NCI-H226 (cell line): ENCODE data around the gene CDHR5.
A peak's percentile ranks its signal among the peaks of the same experiment; 100 is the strongest.

Experiments
- DNase-seq: peaks from one replicate; pipeline ENCODE4 v3.0.0-alpha.2; 2015

CDHR5 gene

DNA sequence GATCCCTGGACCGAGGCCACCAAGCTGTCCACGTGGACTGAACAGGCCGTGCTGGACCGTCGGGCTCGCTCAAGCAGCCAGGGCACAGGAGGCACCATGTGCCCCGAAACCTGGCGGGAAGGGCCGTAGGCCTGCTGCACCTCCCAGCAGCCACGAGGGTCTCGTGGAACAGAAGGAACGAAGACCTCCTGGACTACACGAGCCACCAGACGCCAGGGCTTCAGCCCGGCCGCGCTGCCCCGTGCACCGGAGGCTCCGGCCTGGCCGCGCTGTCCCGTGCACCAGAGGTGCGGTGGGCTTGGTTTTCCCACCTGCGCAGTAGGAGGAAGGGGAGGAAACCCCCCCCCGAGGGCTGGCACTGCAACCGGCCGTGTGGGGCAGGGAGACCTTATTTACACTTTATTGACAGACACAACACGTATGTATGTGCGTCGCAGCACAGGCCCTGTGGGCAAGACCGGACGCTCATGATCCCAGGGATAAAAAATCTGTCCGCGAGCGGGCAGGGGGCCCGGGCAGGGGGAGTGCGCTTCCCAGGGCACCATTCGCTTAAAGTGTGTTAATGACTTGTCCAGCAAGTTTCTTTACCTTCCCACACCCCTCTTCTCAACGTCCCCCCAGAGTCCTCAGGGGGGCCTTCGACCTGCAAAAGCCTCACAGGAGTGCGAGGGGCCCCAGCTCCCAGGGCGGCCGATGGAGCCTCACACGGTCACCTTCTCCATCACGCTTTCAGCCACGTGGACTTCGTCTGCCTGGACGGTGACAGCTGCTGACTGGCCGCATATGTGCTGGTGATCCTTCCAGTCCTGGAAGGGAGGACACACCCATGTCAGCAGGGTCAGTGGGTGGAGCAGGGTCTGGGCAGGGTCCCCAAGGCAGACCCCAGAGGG is 19.3 kb upstream of the CDHR5 start:
- no peak for DNase-seq

GRCh38 chr11:643366-643765 is 18.6 kb upstream of the CDHR5 start:
- no peak for DNase-seq

DNA sequence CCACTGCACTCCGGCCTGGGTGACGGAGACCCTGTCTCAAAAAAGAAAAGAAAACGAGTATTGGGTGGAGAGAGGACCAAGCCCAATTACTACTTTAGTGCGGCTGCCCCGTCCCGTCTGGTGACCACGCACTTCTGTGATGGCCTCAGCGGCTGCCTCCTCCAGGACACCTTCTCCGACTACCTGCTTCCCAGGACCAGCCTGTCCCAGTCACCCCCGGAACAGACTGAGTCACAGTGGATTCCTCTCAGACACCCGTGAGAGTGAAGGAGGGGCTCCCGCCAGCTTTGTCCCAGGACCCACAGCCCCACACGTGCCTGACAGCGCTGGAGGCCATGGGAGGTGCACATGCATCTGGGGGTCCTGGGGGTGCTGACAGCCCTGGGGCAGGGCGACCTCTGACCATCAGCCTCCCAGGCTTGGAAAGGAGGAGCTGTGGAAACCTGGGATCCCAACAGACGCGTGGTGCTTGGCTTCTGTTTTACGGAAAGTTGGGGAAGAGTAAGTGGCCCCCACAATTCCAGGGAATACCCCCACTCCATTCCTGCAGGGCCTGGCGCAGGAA is 17.1 kb upstream of the CDHR5 start:
- no peak for DNase-seq

DNA sequence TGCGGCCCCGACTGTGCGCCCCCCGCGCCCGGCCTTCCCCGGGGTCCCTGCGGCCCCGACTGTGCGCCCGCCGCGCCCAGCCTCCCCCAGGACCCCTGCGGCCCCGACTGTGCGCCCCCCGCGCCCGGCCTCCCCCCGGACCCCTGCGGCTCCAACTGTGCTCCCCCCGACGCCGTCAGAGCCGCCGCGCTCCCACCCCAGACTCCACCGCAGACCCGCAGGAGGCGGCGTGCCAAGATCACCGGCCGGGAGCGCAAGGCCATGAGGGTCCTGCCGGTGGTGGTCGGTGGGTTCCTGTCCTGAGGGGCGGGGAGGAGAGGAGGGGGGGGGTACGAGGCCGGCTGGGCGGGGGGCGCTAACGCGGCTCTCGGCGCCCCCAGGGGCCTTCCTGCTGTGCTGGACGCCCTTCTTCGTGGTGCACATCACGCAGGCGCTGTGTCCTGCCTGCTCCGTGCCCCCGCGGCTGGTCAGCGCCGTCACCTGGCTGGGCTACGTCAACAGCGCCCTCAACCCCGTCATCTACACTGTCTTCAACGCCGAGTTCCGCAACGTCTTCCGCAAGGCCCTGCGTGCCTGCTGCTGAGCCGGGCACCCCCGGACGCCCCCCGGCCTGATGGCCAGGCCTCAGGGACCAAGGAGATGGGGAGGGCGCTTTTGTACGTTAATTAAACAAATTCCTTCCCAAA is 15.4 kb upstream of the CDHR5 start:
- no peak for DNase-seq

GRCh38 chr11:639332-639955 is 14.7 kb upstream of the CDHR5 start:
- no peak for DNase-seq

- DNase-seq: no peak
These were observed 14.0 kb upstream of the CDHR5 start for GRCh38 chr11:638631-639331.

DNA sequence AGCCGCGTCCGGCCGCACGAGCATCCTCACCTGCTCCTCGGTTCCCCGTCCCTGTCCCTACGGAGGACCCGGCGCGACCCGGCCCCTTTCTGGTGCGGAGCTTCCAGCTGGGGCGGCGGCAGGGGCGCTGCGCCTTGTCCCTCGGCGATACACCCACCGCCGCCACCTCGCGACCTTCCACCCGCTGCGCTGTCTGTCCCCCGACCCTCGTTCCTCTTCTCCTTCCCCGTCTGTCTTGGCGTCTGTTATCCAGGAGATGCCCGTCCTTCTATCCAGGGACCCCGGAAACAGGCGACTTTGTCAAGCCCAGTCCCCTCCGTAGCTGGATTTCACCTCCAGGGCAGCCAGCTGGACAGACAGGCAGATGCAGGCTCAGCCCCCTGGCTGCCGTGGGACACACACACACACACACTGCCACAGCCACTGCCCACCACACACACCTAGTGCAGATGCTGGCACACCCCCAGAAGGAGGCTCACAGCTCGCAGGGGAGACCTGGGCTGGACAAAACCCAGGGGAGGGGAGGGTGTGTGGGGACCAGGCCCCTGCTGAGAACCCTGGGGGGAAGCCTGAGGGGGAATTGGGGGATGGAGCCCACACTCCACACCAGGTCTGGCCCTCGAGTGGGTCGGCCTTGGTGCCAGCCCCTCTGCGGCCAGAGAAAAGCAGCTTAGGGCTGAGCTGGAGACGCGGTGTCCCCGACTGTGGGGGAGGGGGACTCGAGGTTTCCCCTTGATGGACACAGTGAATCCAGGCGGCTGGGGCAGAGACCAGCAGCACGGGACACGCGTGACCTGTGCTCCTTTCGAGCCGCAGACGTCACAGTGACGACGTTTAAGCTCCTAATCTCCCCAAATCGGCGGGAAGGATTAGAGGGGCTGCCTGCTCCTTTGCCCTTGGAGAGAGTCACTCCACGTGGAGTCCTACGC is 13.1 kb upstream of the CDHR5 start:
- DNase-seq: no peak

- DNase-seq: no peak
These were observed 12.5 kb upstream of the CDHR5 start for GRCh38 chr11:637333-637592.

DNA sequence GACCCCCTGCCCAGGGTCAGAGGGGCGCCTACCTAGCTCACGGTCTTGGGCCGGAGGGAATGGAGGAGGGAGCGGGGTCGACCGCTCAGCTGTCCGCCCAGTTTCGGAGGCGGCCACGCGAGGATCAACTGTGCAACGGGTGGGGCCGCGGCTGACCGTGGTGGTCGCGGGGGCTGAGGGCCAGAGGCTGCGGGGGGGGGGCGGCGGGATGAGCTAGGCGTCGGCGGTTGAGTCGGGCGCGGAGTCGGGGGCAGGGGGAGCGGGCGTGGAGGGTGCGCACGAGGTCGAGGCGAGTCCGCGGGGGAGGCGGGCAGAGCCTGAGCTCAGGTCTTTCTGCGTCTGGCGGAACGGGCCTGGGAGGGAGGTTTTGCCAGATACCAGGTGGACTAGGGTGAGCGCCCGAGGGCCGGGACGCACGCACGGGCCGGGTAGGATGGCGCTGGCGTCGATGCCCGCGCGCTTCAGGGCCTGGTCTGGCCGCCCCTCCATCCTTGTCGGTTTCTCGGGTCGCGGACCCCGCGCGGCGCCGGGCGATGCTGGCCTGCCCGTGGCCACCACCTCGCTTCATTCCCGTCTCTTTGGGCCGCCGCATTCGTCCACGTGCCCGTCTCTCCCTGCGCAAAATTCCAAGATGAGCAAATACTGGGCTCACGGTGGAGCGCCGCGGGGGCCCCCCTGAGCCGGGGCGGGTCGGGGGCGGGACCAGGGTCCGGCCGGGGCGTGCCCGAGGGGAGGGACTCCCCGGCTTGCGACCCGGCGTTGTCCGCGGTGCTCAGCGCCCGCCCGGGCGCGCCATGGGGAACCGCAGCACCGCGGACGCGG is 12.0 kb upstream of the CDHR5 start, which contains the start of gene DRD4:
Gene DRD4, plus strand, starts transcription at position 759 of the 822 bp plus-strand sequence. Its CDS starts 36 bp downstream, at position 795.
- DNase-seq: no peak

DNA sequence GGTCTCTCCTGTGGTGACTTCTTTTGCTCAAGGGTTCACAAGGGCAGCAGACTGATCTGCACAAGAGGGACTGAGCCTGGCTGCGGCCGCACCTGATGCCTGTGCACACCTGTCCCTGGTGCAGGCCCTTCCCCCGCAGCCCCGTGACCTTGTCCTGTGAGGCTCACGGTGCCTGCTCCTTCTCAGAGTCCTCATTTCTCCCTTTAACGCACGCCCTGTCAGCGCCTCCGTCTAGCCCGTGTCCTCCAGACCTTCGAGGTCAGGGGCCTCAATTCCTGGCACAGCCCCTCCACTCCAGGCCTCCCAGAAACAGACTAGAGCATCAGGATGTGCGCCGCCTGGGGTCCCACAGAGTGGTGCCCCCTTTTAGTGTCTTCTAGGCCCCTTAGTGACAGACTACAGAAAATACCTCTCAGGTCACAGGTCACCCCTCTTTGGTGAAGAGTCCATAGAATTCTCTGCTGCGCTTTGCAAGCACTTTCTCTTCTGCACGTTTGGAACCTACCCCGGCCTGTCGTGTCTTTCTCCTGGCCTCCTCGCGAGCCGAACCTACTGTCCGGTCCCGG is 11.3 kb upstream of the CDHR5 start:
- no peak for DNase-seq

DNA sequence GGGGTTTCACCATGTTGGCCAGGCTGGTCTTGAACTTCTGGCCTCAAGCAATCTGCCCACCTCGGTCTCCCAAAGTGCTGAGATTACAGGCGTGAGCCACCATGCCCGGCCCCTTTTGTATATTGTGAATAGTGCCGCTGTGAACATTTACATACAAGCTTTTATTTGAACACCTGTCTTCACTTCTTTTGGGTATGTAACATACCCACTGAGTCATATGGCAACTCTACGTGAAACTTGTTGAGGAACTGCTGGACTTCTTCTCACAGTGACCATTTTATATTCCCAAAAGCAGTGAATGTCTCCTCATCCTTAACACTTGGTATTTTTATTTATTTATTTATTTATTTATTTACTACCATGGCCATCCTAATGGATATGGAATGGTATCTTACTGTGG is 6.1 kb upstream of the CDHR5 start:
- no peak for DNase-seq

- DNase-seq: no peak
These were observed 4.5 kb upstream of the CDHR5 start for GRCh38 chr11:629237-629583.

DNA sequence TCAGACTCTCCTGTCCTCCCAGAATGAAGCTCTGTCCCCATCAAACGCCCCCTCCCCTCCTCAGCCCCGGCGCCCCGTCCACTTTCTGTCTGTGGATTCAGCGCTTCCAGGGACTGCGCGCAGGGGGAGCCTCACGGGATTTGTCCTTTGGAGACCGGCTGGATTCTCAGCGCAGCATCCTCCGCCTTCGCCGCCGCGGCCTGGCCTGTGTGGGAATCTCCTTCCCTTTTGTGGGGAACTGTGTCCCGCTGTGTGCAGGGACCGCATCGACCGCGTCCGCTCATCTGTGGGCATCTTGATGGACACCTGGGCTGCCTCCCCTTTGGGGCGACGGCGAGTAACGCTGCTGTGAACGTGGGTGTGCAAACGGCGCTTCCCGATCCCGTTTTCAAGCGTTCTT is 3.3 kb upstream of the CDHR5 start:
- no peak for DNase-seq

DNA sequence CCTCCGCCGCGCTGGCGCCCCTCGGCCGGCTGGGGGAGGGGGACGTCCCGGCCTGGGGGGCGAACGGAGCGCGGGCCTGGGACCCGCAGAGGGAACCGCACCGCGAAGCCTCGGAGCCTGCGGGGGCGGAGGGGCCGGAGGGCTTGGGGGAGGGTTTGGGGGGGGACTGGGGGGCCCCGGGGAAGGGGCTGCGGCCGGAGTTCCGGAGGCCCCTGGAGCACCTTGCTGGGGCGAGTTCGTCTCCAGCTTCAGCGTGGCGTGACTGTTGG is 2.5 kb upstream of the CDHR5 start:
- DNase-seq: no peak

- no peak for DNase-seq
These were observed 1.9 kb upstream of the CDHR5 start, which contains the start of gene SCT for GRCh38 chr11:626475-627307. Gene SCT (minus strand): TSS chr11:627181. CDS start chr11:627143, 38 bp downstream.

DNA sequence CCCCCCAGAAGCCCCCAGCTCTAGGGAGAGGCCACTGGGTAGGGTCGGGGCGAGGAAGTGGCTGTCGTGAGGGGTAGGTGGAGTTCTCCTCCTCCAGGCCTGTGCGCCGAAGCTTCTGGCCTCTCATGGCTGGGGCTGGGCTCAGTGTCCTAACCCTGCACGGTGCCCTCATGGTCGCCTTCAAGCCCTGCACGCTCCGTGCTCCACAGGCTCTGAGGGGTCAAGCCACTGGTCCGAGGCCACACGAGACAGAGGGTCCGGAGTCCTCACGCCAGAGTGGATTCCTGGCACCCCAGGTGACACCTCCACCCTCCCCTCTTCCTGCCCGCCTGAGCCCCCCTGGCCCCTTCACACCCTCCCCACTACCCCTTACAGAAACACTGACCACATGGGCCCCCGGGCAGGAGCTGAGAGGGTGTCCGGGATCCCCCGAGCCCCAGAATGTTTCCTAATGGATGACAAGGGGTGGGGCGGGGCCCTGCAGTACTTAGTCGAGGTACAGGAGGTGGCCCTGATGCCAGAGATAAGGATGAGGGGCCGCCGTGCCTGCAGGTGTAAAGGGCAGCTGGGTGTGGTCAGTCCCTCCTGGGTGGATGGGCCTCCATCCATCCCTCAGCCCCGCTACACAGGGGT is 997 bp upstream of the CDHR5 start:
- DNase-seq: no peak

DNA sequence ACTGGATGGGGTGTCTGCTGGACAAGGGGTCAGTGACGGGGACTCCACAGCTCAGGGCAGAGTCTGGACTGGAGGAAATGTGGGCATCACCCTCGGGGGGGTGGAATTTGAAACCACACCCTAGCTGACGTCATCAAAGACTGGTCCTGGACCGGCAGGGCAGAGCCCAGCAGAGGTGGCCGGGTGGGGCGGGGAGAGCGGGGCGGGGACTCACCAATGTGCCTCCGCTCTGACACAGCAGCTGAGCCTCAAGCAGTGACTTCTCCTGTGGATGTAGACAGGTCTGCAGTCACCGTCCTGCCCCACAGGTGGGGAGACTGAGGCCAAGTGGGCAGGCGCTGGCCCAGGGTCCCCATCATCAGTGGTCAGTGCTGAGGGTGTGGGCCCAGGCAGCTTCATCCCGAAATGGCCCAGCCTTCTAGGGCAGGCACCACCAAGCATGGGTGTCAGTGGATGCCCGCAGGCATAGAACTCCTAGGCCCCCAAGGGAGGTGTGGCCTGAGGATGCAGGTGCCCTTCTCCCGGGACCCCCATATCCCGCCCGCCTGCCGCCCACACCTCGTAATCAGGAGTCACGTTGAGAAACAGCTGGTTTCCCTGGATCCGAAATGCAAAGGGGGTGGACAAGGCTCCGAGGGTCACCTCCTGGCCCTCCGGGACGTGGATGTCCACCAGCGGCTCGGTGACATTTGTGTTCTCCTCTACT is 603 bp downstream of the CDHR5 start:
- peak; percentile 43 for DNase-seq

DNA sequence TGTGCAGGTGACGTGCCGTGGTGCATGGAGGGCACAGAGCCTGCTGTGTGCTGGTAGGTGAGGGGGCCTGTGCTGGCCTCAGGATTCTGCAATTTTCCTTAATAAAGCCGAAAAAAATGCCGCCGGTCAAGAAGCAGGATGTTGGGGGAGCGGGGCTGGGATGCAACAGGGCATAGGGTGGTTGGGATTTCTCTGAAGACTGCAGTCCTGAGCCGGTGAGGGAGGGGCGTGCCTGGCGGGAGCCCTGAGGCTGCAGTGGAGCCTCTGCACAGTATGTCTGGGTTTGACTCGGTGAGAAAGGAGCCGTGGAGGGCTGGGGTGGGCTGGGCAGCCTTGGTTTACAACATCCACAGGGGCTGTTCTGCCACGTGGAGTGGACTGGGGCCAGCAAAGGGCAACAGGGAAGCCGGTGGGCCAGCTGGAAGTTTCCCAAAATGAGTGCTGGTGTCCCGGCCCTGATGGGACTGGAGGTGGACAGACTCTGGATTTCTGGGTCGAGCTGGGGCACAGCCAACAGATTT is 1.3 kb downstream of the CDHR5 start:
- no peak for DNase-seq

GRCh38 chr11:621838-622237 is 2.9 kb downstream of the CDHR5 start:
- no peak for DNase-seq
